ENCODE measurements around the gene USP36. TPM values are rescaled to one million over a fixed set of nuclear protein-coding genes. Genes with fewer than 3 reads are reported as not detected.

USP36 gene
- polyA plus RNA-seq, 3 donors = 4.4 to 30.0 (median 6.1) TPM

GRCh38 chr17:78781893-78782304, 58.7 kb downstream of the USP36 start, which contains the start of gene CYTH1:
TSS of gene CYTH1 (minus strand) at chr17:78782273. CDS start at chr17:78782223, 50 bp downstream.
- intact Hi-C loops (cut with micrococcal nuclease) = loop anchor here (2.0 to 5.0 kb wide), 2 partner anchors 45 kb away; no protein-coding TSS in a partner anchor
- Mint-ChIP-seq H3K36me3 (peaks cover 0 to 8% of the 10 kb centered on the region in 2 donors), H3K9me3 (no peaks in the 10 kb centered on the region), H3K4me3 (peak within 1 kb of the TSS; percentile 95 to 97), H3K27me3 (ENCODE audit: low read depth in 3 of 3) (peaks cover 0 to 2% (median 0%) of the 10 kb centered on the region in 3 donors), H3K4me1 (peaks cover 45% of the 10 kb centered on the region), H3K27ac (peak within 1 kb of the TSS; percentile 92 to 95 (median 94))
- peak within 1 kb of the TSS; percentile 90 to 93 for H3K27ac ChIP-seq (ENCODE audit: low read depth in 1 of 2, low read length in 2 of 2)
- no peak for DNase-seq
- H3K4me3 ChIP-seq (replicated peaks in 1 of 3; ENCODE audit: low read depth in 2 of 3, low read length in 3 of 3) = peak within 1 kb of the TSS; percentile 73 to 93 (median 86)
- H3K9ac ChIP-seq (ENCODE audit: insufficient read depth, low read length, poor library complexity, severe bottlenecking) = peak within 1 kb of the TSS; percentile 97
- peaks cover 56% of the 10 kb centered on the region for H3K79me2 ChIP-seq (ENCODE audit: insufficient read depth, low read length)
- H3K27me3 ChIP-seq (ENCODE audit: control insufficient read depth in 2 of 2, insufficient read depth in 2 of 2, low read length in 2 of 2) = no peaks in the 10 kb centered on the region
- H3K36me3 ChIP-seq (replicated peaks in 1 of 2; ENCODE audit: control insufficient read depth in 1 of 2, insufficient read depth in 2 of 2, low read length in 2 of 2) = no peaks in the 10 kb centered on the region
- peaks cover 31% of the 10 kb centered on the region for H4K20me1 ChIP-seq (ENCODE audit: insufficient read depth, low read length)
- peak within 1 kb of the TSS; percentile 77 for H2AFZ ChIP-seq (ENCODE audit: insufficient read depth, low read depth, low read length, poor library complexity, severe bottlenecking)
- no peaks in the 10 kb centered on the region for H3K9me3 ChIP-seq (replicated peaks in 1 of 2; ENCODE audit: control insufficient read depth in 1 of 2, insufficient read depth in 1 of 2, low read length in 2 of 2)
- peak within 1 kb of the TSS; percentile 95 for H3K4me2 ChIP-seq (replicated peaks; ENCODE audit: extremely low read depth, low read length, poor library complexity, severe bottlenecking)
- under 1% methylated on average over 55 of the region's 64 CpGs for WGBS (ENCODE audit: insufficient coverage)
- peaks cover 49 to 52% of the 10 kb centered on the region in 2 donors for H3K4me1 ChIP-seq (ENCODE audit: control insufficient read depth in 1 of 2, insufficient read depth in 2 of 2, low read length in 2 of 2)
- no peak for TF ChIP-seq CTCF (IDR thresholded peaks at IDR 0.05)

GRCh38 chr17:78781104-78781892, 59.3 kb downstream of the USP36 start:
- H3K9me3 ChIP-seq (replicated peaks in 1 of 2; ENCODE audit: control insufficient read depth in 1 of 2, insufficient read depth in 1 of 2, low read length in 2 of 2) = no peaks in the 10 kb centered on the region
- peak overlapping the region; percentile 95 for H3K4me2 ChIP-seq (replicated peaks; ENCODE audit: extremely low read depth, low read length, poor library complexity, severe bottlenecking)
- under 1% methylated on average over 63 of the region's 68 CpGs for whole genome bisulfite sequencing (ENCODE audit: insufficient coverage)
- no peaks in the 10 kb centered on the region for H3K27me3 ChIP-seq (ENCODE audit: control insufficient read depth in 2 of 2, insufficient read depth in 2 of 2, low read length in 2 of 2)
- DNase-seq = peak in 2 of 3 donors; percentile 19 to 31
- peaks cover 55 to 58% of the 10 kb centered on the region in 2 donors for H3K4me1 ChIP-seq (ENCODE audit: control insufficient read depth in 1 of 2, insufficient read depth in 2 of 2, low read length in 2 of 2)
- H2AFZ ChIP-seq (ENCODE audit: insufficient read depth, low read depth, low read length, poor library complexity, severe bottlenecking) = no peak overlapping the region
- H3K4me3 ChIP-seq (replicated peaks in 1 of 3; ENCODE audit: low read depth in 2 of 3, low read length in 3 of 3) = peak overlapping the region; percentile 73 to 87 (median 84)
- peaks cover 48% of the 10 kb centered on the region for H3K4me1 Mint-ChIP-seq
- peaks cover 33% of the 10 kb centered on the region for H4K20me1 ChIP-seq (ENCODE audit: insufficient read depth, low read length)
- intact Hi-C loops (cut with micrococcal nuclease) = loop anchor here in 1 of 2 donors (5.0 kb wide), 1 partner anchor 44 kb away; no protein-coding TSS in a partner anchor
- H3K27ac Mint-ChIP-seq = peak overlapping the region; percentile 91 to 95 (median 94)
- no peaks in the 10 kb centered on the region for H3K36me3 ChIP-seq (replicated peaks in 1 of 2; ENCODE audit: control insufficient read depth in 1 of 2, insufficient read depth in 2 of 2, low read length in 2 of 2)
- no peaks in the 10 kb centered on the region for H3K9me3 Mint-ChIP-seq
- peak overlapping the region; percentile 95 to 97 for H3K4me3 Mint-ChIP-seq
- peaks cover 62% of the 10 kb centered on the region for H3K79me2 ChIP-seq (ENCODE audit: insufficient read depth, low read length)
- H3K27me3 Mint-ChIP-seq (ENCODE audit: low read depth in 3 of 3) = peaks cover 0 to 2% (median 0%) of the 10 kb centered on the region in 3 donors
- TF ChIP-seq CTCF (IDR thresholded peaks at IDR 0.05) = no peak
- H3K27ac ChIP-seq (ENCODE audit: low read depth in 1 of 2, low read length in 2 of 2) = peak overlapping the region; percentile 90 to 93
- H3K9ac ChIP-seq (ENCODE audit: insufficient read depth, low read length, poor library complexity, severe bottlenecking) = peak overlapping the region; percentile 97
- peaks cover 0 to 8% of the 10 kb centered on the region in 2 donors for H3K36me3 Mint-ChIP-seq

All from CD14-positive monocyte (primary cell).